ENCODE measurements around the gene AP2A1. TPM values are rescaled to one million over a fixed set of nuclear protein-coding genes. Genes with fewer than 3 reads are reported as not detected.

Gene AP2A1
- total and polyA plus RNA-seq, 2 of the 13 experiments (the other 11 are each of a cell fraction or from before 2014, with no cell fraction given) = 22.7 to 39.7 TPM

GRCh38 chr19:49809160-49809940, 42.5 kb downstream of the AP2A1 start (continued):
- TF ChIP-seq HNRNPLL (IDR thresholded peaks at IDR 0.05; ENCODE audit: low read depth, low read length, poor library complexity, severe bottlenecking) (peak; percentile 38), FOSL2 (CRISPR knock-in tag; IDR thresholded peaks at IDR 0.05) (no peak), SRY (CRISPR knock-in tag; IDR thresholded peaks at IDR 0.05) (no peak), HDAC1 (CRISPR knock-in tag; IDR thresholded peaks at IDR 0.05) (peak; percentile 17; the same call in 1 of the 2 replicates), STAT5B (CRISPR knock-in tag; IDR thresholded peaks at IDR 0.05) (0 out of 2 replicates have a peak, but pooled peaks have one; percentile 23), ZNF572 (CRISPR knock-in tag; IDR thresholded peaks at IDR 0.05) (peak; percentile 74), ZNF747 (CRISPR knock-in tag; IDR thresholded peaks at IDR 0.05; ENCODE audit: borderline replicate concordance) (0 out of 2 replicates have a peak, but pooled peaks have one; percentile 31), ZNF30 (CRISPR knock-in tag; IDR thresholded peaks at IDR 0.05) (no peak), HNRNPK (IDR thresholded peaks at IDR 0.05; ENCODE audit: low read depth, low read length, poor library complexity, severe bottlenecking) (no peak), TOPORS (CRISPR knock-in tag; IDR thresholded peaks at IDR 0.05) (no peak), NR2F2 (IDR thresholded peaks at IDR 0.05; ENCODE audit: borderline replicate concordance, low read depth) (no peak), ZNF709 (CRISPR knock-in tag; IDR thresholded peaks at IDR 0.05) (peak; percentile 64; the same call in 1 of the 2 replicates), ZNF180 (CRISPR knock-in tag; IDR thresholded peaks at IDR 0.05; ENCODE audit: borderline replicate concordance, low read depth) (no peak), REPIN1 (CRISPR knock-in tag; IDR thresholded peaks at IDR 0.05; ENCODE audit: borderline replicate concordance, low read depth) (0 out of 2 replicates have a peak, but pooled peaks have one; percentile 24), KDM3A (CRISPR knock-in tag; IDR thresholded peaks at IDR 0.05; ENCODE audit: low read depth) (peak; percentile 43; the same call in 1 of the 2 replicates), GATAD2A (CRISPR knock-in tag; IDR thresholded peaks at IDR 0.05) (peak; percentile 25; the same call in 1 of the 2 replicates), KAT7 (CRISPR knock-in tag; IDR thresholded peaks at IDR 0.05; ENCODE audit: borderline replicate concordance) (0 out of 2 replicates have a peak, but pooled peaks have one; percentile 51), ZNF83 (CRISPR knock-in tag; IDR thresholded peaks at IDR 0.05; ENCODE audit: borderline replicate concordance) (no peak), ZNF619 (CRISPR knock-in tag; IDR thresholded peaks at IDR 0.05) (no peak), ZSCAN29 (CRISPR knock-in tag; conservative IDR thresholded peaks at IDR 0.05) (peak; percentile 26; the same call in 1 of the 2 replicates), RNF2 (conservative IDR thresholded peaks at IDR 0.05; ENCODE audit: low read depth) (peak; percentile 66; the same call in 1 of the 2 replicates), RORA (CRISPR knock-in tag; IDR thresholded peaks at IDR 0.05) (no peak), BORCS8-MEF2B (CRISPR knock-in tag; IDR thresholded peaks at IDR 0.05) (0 out of 2 replicates have a peak, but pooled peaks have one; percentile 17), ZFP37 (CRISPR knock-in tag; IDR thresholded peaks at IDR 0.05; ENCODE audit: borderline replicate concordance) (0 out of 2 replicates have a peak, but pooled peaks have one; percentile 13), CHCHD3 (CRISPR knock-in tag; IDR thresholded peaks at IDR 0.05) (0 out of 2 replicates have a peak, but pooled peaks have one; percentile 35), KDM5B (CRISPR knock-in tag; IDR thresholded peaks at IDR 0.05; ENCODE audit: borderline replicate concordance) (peak; percentile 70), ZNF501 (CRISPR knock-in tag; IDR thresholded peaks at IDR 0.05) (peak; percentile 65; the same call in 1 of the 2 replicates), ZNF713 (CRISPR knock-in tag; IDR thresholded peaks at IDR 0.05) (peak; percentile 82)
- TF ChIP-seq, protein P1, sequence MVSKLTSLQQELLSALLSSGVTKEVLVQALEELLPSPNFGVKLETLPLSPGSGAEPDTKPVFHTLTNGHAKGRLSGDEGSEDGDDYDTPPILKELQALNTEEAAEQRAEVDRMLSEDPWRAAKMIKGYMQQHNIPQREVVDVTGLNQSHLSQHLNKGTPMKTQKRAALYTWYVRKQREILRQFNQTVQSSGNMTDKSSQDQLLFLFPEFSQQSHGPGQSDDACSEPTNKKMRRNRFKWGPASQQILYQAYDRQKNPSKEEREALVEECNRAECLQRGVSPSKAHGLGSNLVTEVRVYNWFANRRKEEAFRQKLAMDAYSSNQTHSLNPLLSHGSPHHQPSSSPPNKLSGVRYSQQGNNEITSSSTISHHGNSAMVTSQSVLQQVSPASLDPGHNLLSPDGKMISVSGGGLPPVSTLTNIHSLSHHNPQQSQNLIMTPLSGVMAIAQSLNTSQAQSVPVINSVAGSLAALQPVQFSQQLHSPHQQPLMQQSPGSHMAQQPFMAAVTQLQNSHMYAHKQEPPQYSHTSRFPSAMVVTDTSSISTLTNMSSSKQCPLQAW (CRISPR knock-in tag; IDR thresholded peaks at IDR 0.05) = peak; percentile 72
- TF ChIP-seq, protein P2, sequence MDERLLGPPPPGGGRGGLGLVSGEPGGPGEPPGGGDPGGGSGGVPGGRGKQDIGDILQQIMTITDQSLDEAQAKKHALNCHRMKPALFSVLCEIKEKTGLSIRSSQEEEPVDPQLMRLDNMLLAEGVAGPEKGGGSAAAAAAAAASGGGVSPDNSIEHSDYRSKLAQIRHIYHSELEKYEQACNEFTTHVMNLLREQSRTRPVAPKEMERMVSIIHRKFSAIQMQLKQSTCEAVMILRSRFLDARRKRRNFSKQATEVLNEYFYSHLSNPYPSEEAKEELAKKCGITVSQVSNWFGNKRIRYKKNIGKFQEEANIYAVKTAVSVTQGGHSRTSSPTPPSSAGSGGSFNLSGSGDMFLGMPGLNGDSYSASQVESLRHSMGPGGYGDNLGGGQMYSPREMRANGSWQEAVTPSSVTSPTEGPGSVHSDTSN (CRISPR knock-in tag; IDR thresholded peaks at IDR 0.05) = no peak
